IPS-15b (cell line): Measurements from ENCODE around the gene PRPF31.
"Not testable (repeated sequence)": the region's sequence is repeated elsewhere in the genome, so short reads cannot be mapped to it uniquely, and the experiment has no call there.

Experiments
- H3K27me3 ChIP-seq: one replicate; pipeline ENCODE4 v1.6.1; 2013; ENCODE audit warnings: low read length; ENCODE audit not compliant: control insufficient read depth, insufficient read depth
- H3K36me3 ChIP-seq: one replicate; pipeline ENCODE4 v1.6.1; 2013; ENCODE audit warnings: low read length; ENCODE audit not compliant: control insufficient read depth, insufficient read depth
- H3K4me1 ChIP-seq: one replicate; pipeline ENCODE4 v1.6.1; 2013; ENCODE audit warnings: mild to moderate bottlenecking, low read length; ENCODE audit not compliant: control insufficient read depth, insufficient read depth
- H3K4me3 ChIP-seq: one replicate; pipeline ENCODE4 v1.5.1; 2013; ENCODE audit warnings: low read depth, low read length
- H3K9ac ChIP-seq: one replicate; pipeline ENCODE4 v1.6.1; 2013; ENCODE audit warnings: low read depth, mild to moderate bottlenecking, low read length
- H3K9me3 ChIP-seq: one replicate; pipeline ENCODE4 v1.6.1; 2013; ENCODE audit warnings: mild to moderate bottlenecking, low read length; ENCODE audit not compliant: control insufficient read depth, insufficient read depth

Gene PRPF31

DNA sequence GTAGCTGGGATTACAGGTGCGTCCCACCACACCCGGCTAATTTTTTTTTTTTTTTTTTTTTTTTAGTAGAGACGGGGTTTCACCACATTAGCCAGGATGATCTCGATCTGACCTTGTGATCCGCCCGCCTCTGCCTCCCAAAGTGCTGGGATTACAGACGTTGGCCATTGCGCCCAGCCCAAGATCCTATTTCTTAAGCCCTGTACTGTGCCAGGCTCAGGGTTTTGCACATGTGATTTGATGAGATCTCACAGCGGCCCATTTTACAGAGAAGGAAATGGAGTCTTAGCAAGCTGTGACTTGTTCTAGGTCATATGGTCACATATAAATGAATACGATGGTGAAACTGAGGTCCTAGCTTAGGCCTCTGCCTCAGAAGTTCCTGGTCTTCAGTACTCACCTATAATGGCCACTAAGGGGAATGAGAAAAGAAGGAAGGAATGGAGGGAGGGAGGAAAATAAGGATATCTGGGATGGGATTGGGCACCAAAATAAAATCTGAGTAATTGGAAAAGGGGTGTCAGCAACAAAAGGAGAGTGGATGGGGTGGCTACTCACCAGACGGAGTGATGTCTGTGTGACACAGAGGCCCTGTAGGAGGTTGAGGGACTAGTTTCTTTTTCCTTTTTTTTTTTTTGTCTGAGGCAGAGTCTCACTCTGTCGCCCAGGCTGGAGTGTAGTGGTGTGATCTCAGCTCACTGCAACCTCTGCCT lies 16.2 kb upstream of the PRPF31 start:
- H3K27me3 ChIP-seq, result peaks cover 23% of the 10 kb centered on the region

DNA sequence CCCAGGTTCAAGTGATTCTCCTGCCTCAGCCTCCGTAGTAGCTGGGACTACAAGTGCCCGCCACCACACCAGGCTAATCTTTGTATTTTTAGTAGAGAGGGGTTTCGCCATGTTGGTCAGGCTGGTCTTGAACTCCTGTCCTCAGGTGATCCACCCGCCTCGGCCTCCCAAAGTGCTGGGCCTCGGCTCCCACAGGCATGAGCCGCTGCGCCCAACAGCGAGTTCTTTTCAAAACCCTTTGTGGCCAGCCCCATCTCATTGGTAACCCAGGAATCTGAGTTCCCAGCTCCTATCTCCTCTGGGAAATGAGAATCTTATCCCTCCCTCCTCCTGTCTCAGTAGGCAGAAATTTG lies 15.7 kb upstream of the PRPF31 start:
- H3K27me3 ChIP-seq, result peaks cover 17% of the 10 kb centered on the region
- not testable (repeated sequence) for H3K9ac ChIP-seq, H3K4me1 ChIP-seq, H3K36me3 ChIP-seq, H3K9me3 ChIP-seq, H3K4me3 ChIP-seq

More for the DNA sequence above, 16.2 kb upstream of the PRPF31 start:
- peaks cover 2% of the 10 kb centered on the region for H3K36me3 ChIP-seq
- no peaks in the 10 kb centered on the region for H3K4me1 ChIP-seq
- no peak overlapping the region for H3K9ac ChIP-seq
- no peak overlapping the region for H3K4me3 ChIP-seq
- no peaks in the 10 kb centered on the region for H3K9me3 ChIP-seq

- Histone ChIP-seq H3K36me3 (peaks cover 5% of the 10 kb centered on the region), H3K9ac (no peak within 1 kb of the TSS)
These were observed 15.0 kb upstream of the PRPF31 start, which contains the start of gene OSCAR for GRCh38 chr19:54100561-54100960. TSS of gene OSCAR (minus strand) at chr19:54100803. CDS start at chr19:54100792, 11 bp downstream.

DNA sequence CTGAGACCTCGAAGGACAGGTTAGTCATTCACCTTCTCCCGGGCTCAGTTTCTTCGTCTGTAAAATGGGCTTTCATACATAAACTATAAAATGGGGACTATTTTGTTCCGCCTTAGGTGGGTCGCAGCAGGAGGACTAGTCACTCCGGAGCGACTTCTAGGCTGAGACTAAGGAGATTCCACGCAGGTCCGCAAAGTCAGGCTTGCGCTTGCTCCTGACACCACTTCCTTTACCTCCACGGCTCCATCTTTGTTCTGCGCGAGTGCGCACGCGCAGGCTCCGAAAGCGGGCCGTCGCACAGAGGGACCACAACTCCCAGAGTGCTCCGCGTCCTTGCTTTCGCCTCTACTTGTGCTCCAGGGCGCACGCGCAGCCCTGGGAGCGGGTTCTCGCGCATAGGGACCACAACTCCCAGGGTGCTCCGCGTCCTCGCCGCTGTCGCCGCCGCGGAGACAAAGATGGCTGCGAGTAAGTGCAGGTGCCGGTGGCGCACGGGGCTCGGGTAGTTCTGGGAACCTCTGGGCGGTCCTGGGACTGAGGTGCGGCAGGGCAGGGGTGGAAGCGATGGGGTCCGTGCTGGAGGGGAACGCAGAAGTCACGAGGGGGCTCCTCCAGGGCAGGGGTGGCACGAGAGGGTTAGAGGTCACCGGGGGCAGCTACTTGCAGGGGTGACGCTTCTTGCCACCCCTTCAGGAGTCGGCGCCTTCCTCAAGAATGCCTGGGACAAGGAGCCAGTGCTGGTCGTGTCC lies 13.0 kb upstream of the PRPF31 start, which contains the start of gene NDUFA3:
NDUFA3 (plus strand) TSS at position 435 of the 749 bp plus-strand sequence; CDS start at position 459, 24 bp downstream.
- no peaks in the 10 kb centered on the region for H3K4me1 ChIP-seq
- no peaks in the 10 kb centered on the region for H3K9me3 ChIP-seq
- peaks cover 23% of the 10 kb centered on the region for H3K36me3 ChIP-seq
- H3K9ac ChIP-seq, result peak within 1 kb of the TSS; percentile 86
- no peaks in the 10 kb centered on the region for H3K27me3 ChIP-seq
- peak within 1 kb of the TSS; percentile 97 for H3K4me3 ChIP-seq

More at GRCh38 chr19:54100561-54100960, 15.0 kb upstream of the PRPF31 start, which contains the start of gene OSCAR:
- H3K9me3 ChIP-seq, result no peaks in the 10 kb centered on the region
- no peak within 1 kb of the TSS for H3K4me3 ChIP-seq
- no peaks in the 10 kb centered on the region for H3K4me1 ChIP-seq
- peaks cover 11% of the 10 kb centered on the region for H3K27me3 ChIP-seq

DNA sequence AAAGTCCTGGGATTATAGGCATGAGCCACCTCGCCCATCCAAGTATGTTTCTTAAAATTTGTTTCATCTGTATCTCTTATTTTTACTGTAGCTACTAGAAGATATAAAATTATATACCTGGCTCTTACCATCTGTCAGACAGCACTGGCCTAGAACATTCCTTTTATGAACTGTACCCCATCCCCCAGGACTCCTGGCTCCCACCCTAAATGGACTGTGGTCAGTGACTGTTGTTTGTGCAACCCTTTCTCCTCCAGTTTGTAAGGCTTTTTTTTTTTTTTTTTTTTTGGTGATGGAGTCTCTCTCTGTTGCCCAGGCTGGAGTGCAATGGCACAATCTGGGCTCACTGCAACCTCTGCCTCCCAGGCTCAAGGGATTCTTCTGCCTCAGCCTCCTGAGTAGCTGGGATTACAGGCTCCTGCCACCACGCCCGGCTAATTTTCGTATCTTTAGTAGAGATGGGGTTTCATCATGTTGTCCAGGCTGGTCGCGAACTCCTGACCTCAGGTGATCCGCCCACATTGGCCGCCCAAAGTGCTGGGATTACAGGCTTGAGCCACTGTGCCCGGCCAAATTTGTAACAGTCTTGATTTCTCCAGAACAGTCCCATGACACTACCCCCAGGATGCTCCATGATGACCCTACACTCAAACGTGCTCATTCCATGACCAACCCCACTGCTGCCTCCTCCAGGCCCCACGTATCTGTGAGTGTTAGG lies 10.4 kb upstream of the PRPF31 start:
- H3K4me3 ChIP-seq, result no peak overlapping the region
- H3K4me1 ChIP-seq, result no peaks in the 10 kb centered on the region
- peaks cover 46% of the 10 kb centered on the region for H3K36me3 ChIP-seq
- H3K27me3 ChIP-seq, result no peaks in the 10 kb centered on the region
- H3K9me3 ChIP-seq, result no peaks in the 10 kb centered on the region
- no peak overlapping the region for H3K9ac ChIP-seq

DNA sequence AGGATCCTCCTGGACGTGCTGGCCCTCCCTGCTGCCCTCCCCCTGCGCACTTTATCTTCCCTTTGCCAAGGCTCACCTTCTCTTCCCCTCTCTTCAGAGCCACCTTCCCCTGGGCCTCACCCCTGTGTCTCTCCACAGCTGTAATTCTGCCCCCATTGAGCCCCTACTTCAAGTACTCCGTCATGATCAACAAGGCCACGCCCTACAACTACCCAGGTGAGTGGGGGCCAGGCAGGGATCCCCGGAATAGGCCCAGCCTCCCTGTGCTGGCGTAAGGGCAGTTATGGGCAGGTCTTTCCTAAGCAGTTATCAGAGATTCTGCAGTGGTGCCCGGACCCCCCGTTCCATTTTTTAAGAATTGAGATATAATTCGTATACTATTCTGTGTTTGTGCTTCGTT lies 9.8 kb upstream of the PRPF31 start:
- Histone ChIP-seq H3K9ac (no peak overlapping the region), H3K27me3 (no peaks in the 10 kb centered on the region), H3K36me3 (peaks cover 49% of the 10 kb centered on the region), H3K4me1 (no peaks in the 10 kb centered on the region), H3K9me3 (no peaks in the 10 kb centered on the region), H3K4me3 (no peak overlapping the region)

- H3K36me3 ChIP-seq, result peaks cover 52% of the 10 kb centered on the region
- no peaks in the 10 kb centered on the region for H3K27me3 ChIP-seq
- H3K9ac ChIP-seq, result no peak overlapping the region
- no peaks in the 10 kb centered on the region for H3K4me1 ChIP-seq
- H3K9me3 ChIP-seq, result no peaks in the 10 kb centered on the region
- H3K4me3 ChIP-seq, result no peak overlapping the region
These were observed 8.8 kb upstream of the PRPF31 start for GRCh38 chr19:54106716-54107115.

DNA sequence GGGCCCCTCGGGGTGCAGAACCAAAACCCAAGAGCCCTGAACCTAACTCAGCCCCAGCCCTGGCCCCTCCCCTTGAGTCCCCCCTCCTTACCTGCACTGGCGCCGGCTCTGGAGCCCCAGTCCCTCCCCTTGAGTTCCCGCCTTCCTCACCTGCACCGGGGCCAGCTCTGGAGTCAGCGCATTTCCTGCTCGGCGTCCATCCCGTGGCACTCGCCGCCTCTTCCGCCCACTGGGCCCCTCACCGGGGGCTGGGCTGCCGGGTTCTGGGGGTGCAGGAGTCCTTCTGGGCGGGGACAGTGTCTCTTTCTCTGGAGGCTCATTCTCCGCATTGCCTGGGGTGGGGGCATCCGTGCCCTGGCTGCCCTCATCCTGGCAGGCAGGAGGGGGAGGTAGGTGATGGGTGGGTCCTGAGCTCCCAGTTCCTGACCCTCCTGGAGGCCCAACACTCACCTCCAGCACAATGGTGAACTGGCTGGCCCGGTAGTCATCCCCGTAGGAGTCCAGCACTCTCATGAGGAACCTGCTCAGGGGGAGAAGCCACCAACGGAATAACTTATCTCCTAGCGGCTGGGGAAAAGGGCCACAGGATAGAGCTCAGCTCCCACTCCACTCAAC lies 7.6 kb upstream of the PRPF31 start:
- Histone ChIP-seq H3K9me3 (no peaks in the 10 kb centered on the region), H3K36me3 (peaks cover 52% of the 10 kb centered on the region), H3K27me3 (no peaks in the 10 kb centered on the region), H3K4me3 (no peak overlapping the region), H3K9ac (no peak overlapping the region), H3K4me1 (no peaks in the 10 kb centered on the region)

- Histone ChIP-seq H3K9me3 (no peaks in the 10 kb centered on the region), H3K4me3 (no peak overlapping the region), H3K4me1 (no peaks in the 10 kb centered on the region), H3K9ac (no peak overlapping the region), H3K36me3 (peaks cover 55% of the 10 kb centered on the region), H3K27me3 (no peaks in the 10 kb centered on the region)
These were observed 7.1 kb upstream of the PRPF31 start for GRCh38 chr19:54108496-54108895.

DNA sequence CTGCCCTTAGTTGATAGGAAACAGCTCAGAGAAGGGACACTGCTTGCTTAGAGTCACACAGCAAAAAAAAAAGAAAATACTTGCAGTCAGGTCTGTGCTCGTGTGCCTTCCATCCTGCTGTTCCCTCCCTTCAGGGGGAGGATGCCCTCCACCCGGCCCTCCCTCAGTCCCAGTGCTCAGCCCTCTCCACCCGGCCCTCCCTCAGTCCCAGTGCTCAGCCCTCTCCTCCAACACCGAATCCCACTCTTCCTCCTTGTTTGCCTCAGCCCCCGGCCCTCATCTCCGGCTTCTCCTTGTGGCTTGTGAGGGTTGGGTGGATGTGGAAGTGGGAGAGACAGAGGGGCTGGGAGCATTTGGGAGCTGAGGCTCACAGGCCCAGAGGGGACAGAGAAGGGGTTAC lies 5.9 kb upstream of the PRPF31 start:
- H3K4me3 ChIP-seq, result no peak overlapping the region
- no peaks in the 10 kb centered on the region for H3K9me3 ChIP-seq
- peaks cover 59% of the 10 kb centered on the region for H3K36me3 ChIP-seq
- H3K9ac ChIP-seq, result no peak overlapping the region
- H3K27me3 ChIP-seq, result no peaks in the 10 kb centered on the region
- H3K4me1 ChIP-seq, result no peaks in the 10 kb centered on the region

GRCh38 chr19:54114340-54115108 lies 1.0 kb upstream of the PRPF31 start:
- H3K4me1 ChIP-seq, result no peaks in the 10 kb centered on the region
- peak overlapping the region; percentile 79 for H3K4me3 ChIP-seq
- H3K36me3 ChIP-seq, result peaks cover 26% of the 10 kb centered on the region
- H3K27me3 ChIP-seq, result no peaks in the 10 kb centered on the region
- no peaks in the 10 kb centered on the region for H3K9me3 ChIP-seq
- peak overlapping the region; percentile 90 for H3K9ac ChIP-seq
